Natural killer cell treated with Interleukin-12 subunit alpha and Interleukin-12 subunit beta and Interleukin-15 and Interleukin-18, amount 100 ng/mL, for 72 hours (primary cell): ENCODE measurements around the gene BPIFA3. TPM values are rescaled to one million over a fixed set of nuclear protein-coding genes. Genes with fewer than 3 reads are reported as not detected.

Experiments
- ATAC-seq, 2 donors: fragments of 150-1000 bp; cut with Tn5 transposase in 1 of 2; sonication (Bioruptor Pico), chemical (Tn5 transposase) in 1 of 2; 2 replicates each; pipeline ENCODE4 v1.10.0; 2021
- DNase-seq: peaks from one replicate; pipeline ENCODE4 v3.0.0; 2022; ENCODE audit warnings: low spot score
- H3K27ac Mint-ChIP-seq, 2 donors: 1 replicate in 1 of 2; 2 replicates in 1 of 2; pipeline ENCODE4 v1.8.0; 2022; ENCODE audit warnings: mixed read lengths in 2 of 2, mild to moderate bottlenecking in 1 of 2, moderate library complexity in 1 of 2
- H3K27me3 Mint-ChIP-seq, 2 donors: 1 replicate in 1 of 2; 2 replicates in 1 of 2; pipeline ENCODE4 v1.8.0; 2022; ENCODE audit warnings: mixed read lengths in 2 of 2
- H3K36me3 Mint-ChIP-seq: one replicate; pipeline ENCODE4 v1.8.0; 2022; ENCODE audit warnings: mixed read lengths
- H3K4me1 Mint-ChIP-seq, 2 donors: 1 replicate in 1 of 2; 2 replicates in 1 of 2; pipeline ENCODE4 v1.8.0; 2022; ENCODE audit warnings: low read depth in 2 of 2, mixed read lengths in 2 of 2, mild to moderate bottlenecking in 1 of 2
- H3K4me3 Mint-ChIP-seq: one replicate; pipeline ENCODE4 v1.8.0; 2022; ENCODE audit warnings: mixed read lengths
- H3K9me3 Mint-ChIP-seq: 2 replicates; pipeline ENCODE4 v1.8.0; 2022; ENCODE audit warnings: mixed read lengths
- total RNA-seq, 2 donors: library from RNA; stranded (reverse); gene quantifications; one replicate each; pipeline ENCODE4 v1.2.3, GENCODE V29; 2022

Gene BPIFA3
- total RNA-seq, 2 donors from 2014 or later: not detected

DNA sequence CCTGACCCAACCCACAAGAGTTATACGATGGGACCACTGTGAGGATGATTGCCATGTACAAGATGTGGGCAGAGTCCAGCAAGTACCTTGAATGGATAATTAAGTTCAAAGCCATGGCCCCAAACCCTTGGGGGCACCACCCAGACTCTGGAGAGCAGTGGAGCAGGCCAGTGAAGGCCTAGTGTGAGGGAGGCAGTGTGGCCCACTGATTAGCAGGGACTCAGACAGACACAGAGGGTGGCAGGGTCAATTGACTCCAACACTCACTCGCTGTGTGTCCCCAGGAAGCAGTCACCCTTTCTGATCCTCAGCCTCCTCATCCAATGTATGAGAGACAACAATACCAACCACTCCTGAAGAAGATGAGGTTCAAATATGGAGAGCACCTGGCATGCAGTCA is 16.9 kb downstream of the BPIFA3 start:
- Mint-ChIP-seq H3K9me3 (no peaks in the 10 kb centered on the region), H3K27ac (no peak overlapping the region), H3K4me1 (peaks cover 16 to 23% of the 10 kb centered on the region in 2 donors), H3K36me3 (no peaks in the 10 kb centered on the region), H3K27me3 (peaks cover 4 to 7% of the 10 kb centered on the region in 2 donors), H3K4me3 (no peak overlapping the region)
- no peak for DNase-seq
- no peak for ATAC-seq

DNA sequence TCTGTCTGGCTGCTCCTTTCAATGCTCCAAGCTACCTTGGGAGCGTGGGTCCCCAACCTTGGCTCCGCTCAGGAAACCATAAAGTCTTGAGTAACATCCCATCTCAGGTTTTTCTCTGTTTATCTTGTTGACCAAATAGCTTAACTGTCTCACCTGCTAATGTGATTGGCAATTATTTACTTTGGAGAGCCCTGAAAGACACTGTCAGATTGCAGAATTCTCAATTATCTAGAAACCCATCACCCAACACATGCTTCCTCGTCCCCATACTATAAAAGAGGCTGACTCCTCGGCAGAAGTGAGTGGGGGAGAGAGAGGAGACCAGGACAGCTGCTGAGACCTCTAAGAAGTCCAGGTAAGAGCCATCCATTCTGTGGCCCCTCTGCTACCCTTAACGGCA is 18.5 kb downstream of the BPIFA3 start, which contains the start of gene BPIFA1:
TSS of gene BPIFA1 (plus strand) at position 301 of the 400 bp plus-strand sequence. CDS start 1,716 bp downstream, outside the sequence.
- DNase-seq (no peak), ATAC-seq (no peak)
- Mint-ChIP-seq H3K27me3 (peaks cover 8 to 19% of the 10 kb centered on the region in 2 donors), H3K27ac (no peak within 1 kb of the TSS), H3K9me3 (no peaks in the 10 kb centered on the region), H3K4me3 (no peak within 1 kb of the TSS), H3K4me1 (peaks cover 3 to 13% of the 10 kb centered on the region in 2 donors), H3K36me3 (no peaks in the 10 kb centered on the region)

DNA sequence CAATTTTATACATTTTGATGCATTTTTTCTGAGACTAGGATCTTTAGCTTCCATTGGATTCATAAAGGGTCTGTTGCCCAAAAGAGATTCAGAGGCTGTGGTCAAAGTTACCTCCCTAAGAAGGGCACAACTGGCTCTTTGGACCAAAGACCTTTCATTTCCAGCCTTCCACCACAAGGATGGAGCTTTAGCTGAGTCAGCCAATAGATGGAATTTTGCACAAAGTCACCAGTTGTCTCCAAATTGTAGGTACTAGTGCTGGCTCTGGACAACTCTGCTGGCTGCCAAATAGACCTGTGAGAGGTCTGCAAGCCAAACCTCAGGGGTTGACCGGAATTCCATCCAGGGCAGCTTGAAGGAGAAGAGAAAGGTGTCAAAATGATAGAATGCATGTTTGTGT is 19.2 kb downstream of the BPIFA3 start:
- no peak overlapping the region for H3K27ac Mint-ChIP-seq
- ATAC-seq: no peak
- H3K36me3 Mint-ChIP-seq: no peaks in the 10 kb centered on the region
- no peaks in the 10 kb centered on the region for H3K9me3 Mint-ChIP-seq
- peaks cover 0 to 10% of the 10 kb centered on the region in 2 donors for H3K4me1 Mint-ChIP-seq
- DNase-seq: no peak
- no peak overlapping the region for H3K4me3 Mint-ChIP-seq
- H3K27me3 Mint-ChIP-seq: peaks cover 8 to 19% of the 10 kb centered on the region in 2 donors

DNA sequence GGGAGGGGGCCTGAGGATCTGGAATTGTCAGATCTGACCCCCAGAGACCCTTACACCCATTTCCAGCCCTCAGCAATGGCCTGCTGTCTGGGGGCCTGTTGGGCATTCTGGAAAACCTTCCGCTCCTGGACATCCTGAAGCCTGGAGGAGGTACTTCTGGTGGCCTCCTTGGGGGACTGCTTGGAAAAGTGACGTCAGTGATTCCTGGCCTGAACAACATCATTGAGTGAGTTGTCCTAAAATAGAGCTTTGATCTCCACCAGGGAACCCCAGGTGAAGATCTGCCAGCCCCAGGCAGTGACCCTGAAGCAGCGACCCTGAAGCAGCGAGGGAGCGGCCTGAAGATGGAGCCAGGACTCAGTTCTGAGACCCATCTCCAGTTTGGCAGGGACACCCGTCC is 20.8 kb downstream of the BPIFA3 start:
- Mint-ChIP-seq H3K27ac (no peak overlapping the region), H3K36me3 (no peaks in the 10 kb centered on the region), H3K27me3 (peaks cover 14 to 23% of the 10 kb centered on the region in 2 donors), H3K4me1 (peaks cover 0 to 2% of the 10 kb centered on the region in 2 donors), H3K9me3 (no peaks in the 10 kb centered on the region), H3K4me3 (no peak overlapping the region)
- no peak for DNase-seq
- ATAC-seq: no peak

DNA sequence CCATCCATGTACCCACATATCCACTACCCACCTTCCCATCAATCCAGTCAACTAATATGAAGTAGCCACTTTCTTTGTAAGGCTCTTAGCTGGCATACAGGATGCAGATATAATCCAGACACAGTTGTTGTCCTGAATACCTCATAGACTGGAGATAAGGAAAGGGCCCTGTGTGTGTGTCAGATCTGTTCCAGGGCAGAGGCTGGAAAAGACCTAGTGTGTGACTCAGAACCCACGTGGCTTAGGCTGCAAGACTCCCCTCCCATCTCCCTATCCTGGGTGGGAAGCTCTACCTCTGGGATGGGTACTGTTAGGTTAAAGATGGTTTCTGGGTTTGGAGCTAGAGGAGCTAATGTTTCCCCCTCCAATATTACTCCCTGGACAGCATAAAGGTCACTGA is 22.3 kb downstream of the BPIFA3 start:
- H3K27me3 Mint-ChIP-seq: peaks cover 22 to 24% of the 10 kb centered on the region in 2 donors
- H3K9me3 Mint-ChIP-seq: no peaks in the 10 kb centered on the region
- no peak for DNase-seq
- H3K27ac Mint-ChIP-seq: no peak overlapping the region
- no peak for ATAC-seq
- H3K4me3 Mint-ChIP-seq: no peak overlapping the region
- peaks cover 0 to 3% of the 10 kb centered on the region in 2 donors for H3K4me1 Mint-ChIP-seq
- no peaks in the 10 kb centered on the region for H3K36me3 Mint-ChIP-seq

DNA sequence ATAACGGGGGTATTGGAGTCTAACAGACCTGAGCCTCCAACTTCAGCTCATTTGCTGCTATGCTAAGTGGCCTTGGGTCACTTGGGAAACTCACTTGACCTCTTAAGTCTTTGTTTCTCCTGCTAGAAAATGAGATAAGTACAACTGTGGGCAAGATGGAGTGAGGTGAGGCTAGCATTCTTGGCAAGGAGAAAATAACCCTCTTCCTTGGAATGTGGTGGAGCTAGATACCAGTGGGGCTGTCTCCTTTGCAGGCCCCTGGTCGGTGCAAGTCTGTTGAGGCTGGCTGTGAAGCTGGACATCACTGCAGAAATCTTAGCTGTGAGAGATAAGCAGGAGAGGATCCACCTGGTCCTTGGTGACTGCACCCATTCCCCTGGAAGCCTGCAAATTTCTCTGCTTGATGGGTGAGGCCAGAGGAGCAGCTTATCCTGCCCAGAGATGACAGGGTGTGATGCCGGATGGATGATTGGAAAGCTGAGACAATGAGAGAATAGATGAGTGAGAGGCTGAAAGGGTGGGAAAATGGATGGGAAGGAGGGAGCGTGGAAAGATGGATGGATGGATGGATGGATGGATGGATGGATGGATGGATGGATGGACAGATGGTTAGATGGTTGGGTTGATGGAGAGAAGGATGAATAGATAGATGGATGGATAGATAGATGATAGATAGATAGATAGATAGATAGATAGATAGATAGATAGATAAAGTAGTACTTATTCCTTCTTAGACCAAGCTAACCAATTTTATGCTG is 23.0 kb downstream of the BPIFA3 start:
- Mint-ChIP-seq H3K4me3 (no peak overlapping the region), H3K27ac (no peak overlapping the region), H3K27me3 (peaks cover 22 to 32% of the 10 kb centered on the region in 2 donors), H3K36me3 (no peaks in the 10 kb centered on the region), H3K9me3 (no peaks in the 10 kb centered on the region), H3K4me1 (peaks cover 0 to 3% of the 10 kb centered on the region in 2 donors)
- no peak for DNase-seq
- no peak for ATAC-seq

DNA sequence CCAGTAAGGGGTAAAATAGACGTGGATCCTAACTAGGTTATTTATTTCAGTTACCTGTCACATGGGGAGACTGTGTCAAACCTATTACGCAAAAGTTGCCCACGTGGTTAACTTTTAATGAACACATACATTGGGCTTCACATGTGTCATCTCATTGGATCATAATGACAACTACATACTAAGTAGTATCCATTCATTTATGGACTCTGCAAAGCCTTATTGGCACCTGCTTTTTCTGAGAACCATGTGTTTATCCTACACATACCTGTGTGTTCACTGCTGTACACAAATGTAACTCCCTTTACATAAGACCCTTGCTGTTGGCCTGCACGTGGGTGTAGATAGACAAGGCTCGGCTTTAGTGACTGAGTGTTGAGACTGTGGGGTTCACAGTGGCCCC is 23.8 kb downstream of the BPIFA3 start:
- Mint-ChIP-seq H3K4me3 (no peak overlapping the region), H3K4me1 (peaks cover 0 to 3% of the 10 kb centered on the region in 2 donors), H3K36me3 (no peaks in the 10 kb centered on the region), H3K9me3 (no peaks in the 10 kb centered on the region), H3K27me3 (peaks cover 22 to 33% of the 10 kb centered on the region in 2 donors), H3K27ac (no peak overlapping the region)
- DNase-seq (no peak), ATAC-seq (no peak)

DNA sequence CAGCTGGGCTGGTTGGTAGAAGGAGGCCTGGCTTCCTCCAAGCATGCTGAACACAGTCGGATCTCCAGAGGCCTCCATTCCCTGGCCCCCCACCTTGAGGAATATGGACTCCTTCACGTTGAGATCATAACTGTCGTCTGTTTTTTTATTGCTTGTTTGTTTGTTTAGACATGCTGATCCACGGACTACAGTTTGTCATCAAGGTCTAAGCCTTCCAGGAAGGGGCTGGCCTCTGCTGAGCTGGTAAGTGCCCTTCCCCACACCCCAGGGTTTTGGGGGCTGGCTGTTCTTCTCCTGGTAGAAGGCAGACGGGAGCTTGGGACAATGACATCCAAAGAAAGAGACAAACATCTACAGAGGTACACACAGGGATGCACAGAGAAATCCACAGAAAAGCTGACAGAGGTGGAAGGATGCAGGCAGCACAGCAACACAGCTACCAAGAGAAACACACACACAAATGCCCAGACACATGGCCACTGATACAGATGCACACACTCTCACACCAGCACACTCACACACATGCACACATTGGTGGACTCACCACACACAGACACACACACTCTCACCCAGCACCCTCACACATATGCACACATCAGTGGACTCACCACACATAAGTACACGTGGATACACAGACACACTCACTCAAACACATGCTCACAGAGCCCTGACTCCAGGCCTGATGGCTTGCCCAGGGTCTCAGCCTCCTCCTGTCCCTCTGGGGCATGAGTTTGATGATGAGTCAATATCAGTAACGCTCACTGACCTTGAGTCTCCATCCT is 25.4 kb downstream of the BPIFA3 start:
- H3K27me3 Mint-ChIP-seq: peaks cover 20 to 33% of the 10 kb centered on the region in 2 donors

DNA sequence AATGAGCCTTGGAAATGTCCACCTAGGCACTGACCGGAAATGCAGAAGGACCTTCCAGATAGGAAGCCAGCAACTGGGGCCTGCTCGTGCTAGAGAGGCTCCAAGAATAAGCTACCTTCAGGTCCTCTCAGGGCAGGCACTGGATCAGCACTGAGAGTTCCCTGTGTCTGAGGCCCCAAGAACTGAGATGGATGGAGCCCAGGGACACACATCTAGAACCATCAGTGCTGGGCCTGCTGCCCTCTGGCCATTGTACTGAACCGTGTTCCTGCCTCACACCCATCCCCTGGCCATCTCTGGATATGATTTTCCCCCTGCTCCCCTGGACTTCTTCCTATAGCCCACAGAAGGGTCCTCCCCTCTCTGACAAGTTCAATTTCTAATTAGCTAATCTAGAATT is 28.9 kb downstream of the BPIFA3 start:
- Mint-ChIP-seq H3K4me3 (no peak overlapping the region), H3K27me3 (peaks cover 15 to 19% of the 10 kb centered on the region in 2 donors), H3K4me1 (peaks cover 0 to 3% of the 10 kb centered on the region in 2 donors), H3K36me3 (no peaks in the 10 kb centered on the region), H3K9me3 (no peaks in the 10 kb centered on the region), H3K27ac (no peak overlapping the region)
- ATAC-seq (no peak), DNase-seq (no peak)

More for the DNA sequence above, 25.4 kb downstream of the BPIFA3 start:
- ATAC-seq (no peak), DNase-seq (no peak)
- no peak overlapping the region for H3K4me3 Mint-ChIP-seq
- no peaks in the 10 kb centered on the region for H3K36me3 Mint-ChIP-seq
- peaks cover 0 to 3% of the 10 kb centered on the region in 2 donors for H3K4me1 Mint-ChIP-seq
- no peaks in the 10 kb centered on the region for H3K9me3 Mint-ChIP-seq
- H3K27ac Mint-ChIP-seq: no peak overlapping the region

DNA sequence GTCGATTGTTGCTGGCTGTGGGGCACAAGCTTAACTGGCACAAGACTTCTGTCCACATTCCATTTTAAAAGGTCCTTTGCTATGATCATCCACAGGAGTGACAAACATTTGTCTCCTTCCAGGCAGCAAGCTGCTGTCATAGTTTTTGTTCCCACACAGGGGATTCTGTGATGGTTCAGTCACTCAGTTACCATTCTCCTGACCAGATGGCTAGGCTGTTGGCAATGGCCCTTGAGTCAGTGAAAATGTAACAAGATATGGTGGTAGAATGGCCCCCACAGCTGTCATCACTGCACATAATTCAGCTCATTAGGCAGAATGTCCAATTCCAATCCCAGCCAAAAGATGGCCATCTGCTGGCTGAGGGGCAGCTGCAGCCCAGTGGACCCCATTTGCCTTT is 32.3 kb downstream of the BPIFA3 start:
- DNase-seq (no peak), ATAC-seq (no peak)
- Mint-ChIP-seq H3K27me3 (peaks cover 5 to 13% of the 10 kb centered on the region in 2 donors), H3K27ac (no peak overlapping the region), H3K4me3 (no peak overlapping the region), H3K9me3 (no peaks in the 10 kb centered on the region), H3K36me3 (no peaks in the 10 kb centered on the region), H3K4me1 (no peaks in the 10 kb centered on the region)

DNA sequence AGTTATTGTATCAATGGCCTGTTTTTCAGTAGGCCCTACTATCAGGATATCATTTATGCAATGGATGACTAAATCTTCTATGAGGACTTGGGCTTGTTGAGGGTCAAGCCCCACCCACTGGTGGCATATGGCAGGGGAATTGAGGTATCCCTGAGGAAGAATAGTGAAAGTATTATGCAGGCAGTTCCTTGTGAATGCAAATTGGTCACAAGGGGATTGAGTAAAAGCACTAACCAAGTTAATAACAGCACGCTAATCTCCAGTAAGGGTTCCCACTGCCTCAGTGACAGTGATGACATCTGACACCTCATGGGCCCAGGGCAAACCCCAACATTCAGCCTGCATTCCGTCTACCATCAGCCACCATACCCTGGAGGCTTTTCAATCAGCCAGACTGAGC is 33.5 kb downstream of the BPIFA3 start:
- no peaks in the 10 kb centered on the region for H3K9me3 Mint-ChIP-seq
- DNase-seq: no peak
- H3K27ac Mint-ChIP-seq: no peak overlapping the region
- no peaks in the 10 kb centered on the region for H3K4me1 Mint-ChIP-seq
- H3K27me3 Mint-ChIP-seq: peaks cover 4 to 15% of the 10 kb centered on the region in 2 donors
- H3K36me3 Mint-ChIP-seq: no peaks in the 10 kb centered on the region
- ATAC-seq: no peak
- no peak overlapping the region for H3K4me3 Mint-ChIP-seq

DNA sequence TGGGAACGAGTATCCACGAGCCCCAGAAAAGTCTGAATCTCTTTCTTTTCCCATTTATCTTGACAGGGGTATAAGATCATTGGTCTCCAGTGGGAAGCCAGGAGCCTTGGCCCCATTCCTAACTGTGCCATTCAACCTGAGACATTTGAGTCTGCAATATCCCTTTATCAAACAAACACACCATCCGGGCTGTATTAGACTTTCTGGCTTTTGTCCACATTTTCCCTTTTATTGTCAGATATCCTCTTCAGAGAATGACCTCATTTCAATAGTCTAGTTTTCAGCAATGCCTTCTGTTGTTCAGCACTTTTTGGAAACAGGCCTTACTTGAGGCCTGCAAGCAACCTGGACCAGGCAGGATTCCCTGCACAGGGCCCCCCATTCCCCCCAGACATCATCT is 34.3 kb downstream of the BPIFA3 start:
- H3K36me3 Mint-ChIP-seq: no peaks in the 10 kb centered on the region
- no peak overlapping the region for H3K27ac Mint-ChIP-seq
- H3K4me1 Mint-ChIP-seq: no peaks in the 10 kb centered on the region
- H3K4me3 Mint-ChIP-seq: no peak overlapping the region
- DNase-seq (no peak), ATAC-seq (no peak)
- no peaks in the 10 kb centered on the region for H3K9me3 Mint-ChIP-seq
- peaks cover 4 to 23% of the 10 kb centered on the region in 2 donors for H3K27me3 Mint-ChIP-seq

DNA sequence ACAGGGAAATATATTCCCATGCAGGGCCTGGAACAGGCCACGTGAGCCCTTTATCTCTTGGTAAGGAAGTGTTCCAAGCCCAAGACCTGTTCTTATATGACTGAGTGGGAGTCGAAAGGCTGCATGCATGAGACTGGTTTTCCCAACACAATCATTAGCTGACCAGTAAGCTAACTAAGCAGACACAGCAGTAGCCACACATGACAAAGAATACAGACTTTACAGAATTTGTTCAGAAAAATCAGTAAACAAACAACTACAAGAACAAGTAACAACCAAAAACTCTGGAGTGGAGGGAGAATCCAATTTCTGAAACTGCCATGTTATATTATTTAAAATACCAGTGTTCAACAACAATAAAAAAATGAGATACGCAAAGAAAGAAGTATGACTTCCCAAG is 35.3 kb downstream of the BPIFA3 start:
- H3K4me3 Mint-ChIP-seq: no peak overlapping the region
- H3K4me1 Mint-ChIP-seq: no peaks in the 10 kb centered on the region
- H3K9me3 Mint-ChIP-seq: no peaks in the 10 kb centered on the region
- no peaks in the 10 kb centered on the region for H3K36me3 Mint-ChIP-seq
- no peak overlapping the region for H3K27ac Mint-ChIP-seq
- no peak for DNase-seq
- H3K27me3 Mint-ChIP-seq: peaks cover 8 to 30% of the 10 kb centered on the region in 2 donors
- ATAC-seq: no peak

DNA sequence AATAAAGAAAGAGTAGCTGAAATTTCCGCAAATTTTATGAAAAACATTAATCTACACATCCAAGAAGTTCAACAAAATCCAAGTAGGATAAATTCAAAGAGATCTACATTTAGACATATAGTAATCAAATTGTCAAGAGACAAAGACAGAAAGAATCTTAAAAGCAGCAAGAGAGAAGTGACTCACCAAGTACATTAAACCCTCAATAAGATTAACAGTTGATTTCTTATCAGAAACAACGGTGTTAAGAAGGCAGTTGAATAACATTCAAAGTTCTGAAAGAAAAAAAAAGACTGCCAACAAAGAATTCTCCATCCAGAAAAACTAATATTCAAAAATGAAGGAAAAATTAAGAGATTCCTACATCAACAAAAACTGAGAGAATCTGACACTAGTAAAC is 37.9 kb downstream of the BPIFA3 start:
- Mint-ChIP-seq H3K4me3 (no peak overlapping the region), H3K36me3 (no peaks in the 10 kb centered on the region), H3K27ac (no peak overlapping the region), H3K27me3 (peaks cover 12 to 30% of the 10 kb centered on the region in 2 donors), H3K4me1 (no peaks in the 10 kb centered on the region), H3K9me3 (no peaks in the 10 kb centered on the region)
- no peak for DNase-seq
- no peak for ATAC-seq
